Lung microvascular endothelial cell (primary cell): ENCODE data around the gene LRIG3. TPM values are rescaled to one million over a fixed set of nuclear protein-coding genes. Genes with fewer than 3 reads are reported as not detected.
"Not testable (repeated sequence)": the region's sequence is repeated elsewhere in the genome, so short reads cannot be mapped to it uniquely, and the experiment has no call there.

Experiments used
- DNase-seq, 2 donors: peaks; one replicate each; pipeline versions ENCODE4 v3.0.0 to v3.0.0-alpha.2; 2010; ENCODE audit warnings: low read depth in 2 of 2
- total RNA-seq: library from RNA; depleted of rRNA; stranded (reverse); fragments of >200 nt; gene quantifications from 2 replicates; pipeline ENCODE4 v1.2.1, GENCODE V29; 2014

LRIG3 gene
- total RNA-seq, 1 donor from 2014 or later = 36.9 TPM

DNA sequence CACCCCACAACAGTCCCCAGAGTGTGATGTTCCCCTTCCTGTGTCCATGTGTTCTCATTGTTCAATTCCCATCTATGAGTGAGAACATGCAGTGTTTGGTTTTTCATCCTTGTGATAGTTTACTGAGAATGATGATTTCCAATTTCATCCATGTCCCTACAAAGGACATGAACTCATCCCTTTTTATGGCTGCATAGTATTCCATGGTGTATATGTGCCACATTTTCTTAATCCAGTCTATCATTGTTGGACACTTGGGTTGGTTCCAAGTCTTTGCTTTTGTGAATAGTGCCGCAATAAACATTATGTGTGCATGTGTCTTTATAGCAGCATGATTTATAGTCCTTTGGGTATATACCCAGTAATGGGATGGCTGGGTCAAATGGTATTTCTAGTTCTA lies 17.6 kb downstream of the LRIG3 start:
- DNase-seq = not testable (repeated sequence)

DNA sequence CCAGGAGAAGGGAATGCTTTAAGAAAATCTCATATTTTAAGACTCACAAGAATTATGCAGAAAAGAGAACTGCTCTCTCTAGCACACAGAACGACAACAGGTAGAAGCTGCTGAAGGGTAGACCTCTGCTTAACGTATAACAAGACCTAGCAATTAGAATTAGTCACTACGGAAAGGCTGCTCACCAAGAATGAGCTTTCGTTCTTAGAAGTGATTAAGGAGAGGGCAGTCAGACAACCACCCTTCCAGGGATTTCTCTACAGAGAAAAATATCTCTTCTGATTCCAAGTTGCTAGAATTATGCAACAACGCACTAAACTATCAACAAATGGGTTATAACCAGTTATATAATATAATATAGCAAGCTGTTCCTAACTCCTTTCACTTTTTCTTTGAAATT lies 18.6 kb downstream of the LRIG3 start:
- peak in 1 of 2 donors; percentile 52 for DNase-seq

DNA sequence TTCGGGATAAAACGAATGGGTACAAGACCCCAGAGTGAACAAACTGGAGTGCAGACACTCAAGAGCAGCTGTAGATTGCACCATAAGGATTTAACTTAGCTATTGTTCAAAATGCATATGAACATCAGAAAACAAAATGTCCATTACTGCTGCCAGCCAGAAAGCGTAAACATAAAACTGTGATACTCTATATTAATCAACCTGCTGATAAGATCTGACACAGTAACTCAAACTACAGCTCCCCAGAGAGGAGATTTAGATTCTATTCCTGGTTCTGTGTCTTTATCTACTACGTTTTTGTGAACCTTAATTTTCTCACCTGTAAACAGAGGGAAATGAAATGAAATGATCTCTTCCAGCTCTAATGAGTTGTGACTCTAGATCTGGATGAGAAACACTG lies 22.3 kb downstream of the LRIG3 start:
- DNase-seq = no peak

DNA sequence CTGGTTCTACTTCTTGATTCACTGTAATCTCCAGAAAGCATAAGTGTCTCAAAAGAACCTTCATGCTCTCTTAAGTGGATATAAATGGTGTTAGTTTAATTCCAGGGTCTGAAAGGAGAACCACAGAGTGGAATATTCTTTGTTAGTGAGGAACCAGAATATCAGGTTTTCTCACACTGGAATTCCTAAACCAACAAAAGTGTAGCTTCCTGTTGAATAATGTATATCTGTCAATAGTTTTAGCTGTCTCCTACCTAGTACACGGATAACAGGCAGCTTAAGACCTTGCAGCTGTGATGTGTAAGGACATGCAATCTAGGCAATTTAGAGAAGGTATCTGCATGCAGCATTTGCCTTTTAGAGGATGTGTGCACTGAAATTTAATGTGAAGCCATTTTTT lies 24.0 kb downstream of the LRIG3 start:
- DNase-seq = no peak

DNA sequence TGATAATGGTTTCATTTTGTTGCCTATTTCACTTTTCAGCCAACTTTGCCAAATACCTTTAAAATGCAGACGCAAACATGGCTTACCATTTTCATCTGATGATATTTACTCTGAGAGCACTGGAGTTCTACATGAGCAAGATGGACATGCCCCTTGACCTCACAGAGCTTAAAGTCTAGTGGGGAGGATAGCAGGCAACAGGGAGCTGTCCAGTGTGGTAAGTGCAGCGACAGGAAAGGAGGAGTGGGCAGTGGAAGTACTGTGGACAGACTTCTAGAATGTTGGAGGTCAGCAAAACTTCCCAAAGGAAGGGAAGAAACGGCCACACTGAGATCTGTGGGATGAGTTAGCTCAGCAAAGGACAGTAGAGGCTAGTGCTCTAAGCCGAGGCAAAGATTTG lies 25.3 kb downstream of the LRIG3 start:
- DNase-seq = no peak

DNA sequence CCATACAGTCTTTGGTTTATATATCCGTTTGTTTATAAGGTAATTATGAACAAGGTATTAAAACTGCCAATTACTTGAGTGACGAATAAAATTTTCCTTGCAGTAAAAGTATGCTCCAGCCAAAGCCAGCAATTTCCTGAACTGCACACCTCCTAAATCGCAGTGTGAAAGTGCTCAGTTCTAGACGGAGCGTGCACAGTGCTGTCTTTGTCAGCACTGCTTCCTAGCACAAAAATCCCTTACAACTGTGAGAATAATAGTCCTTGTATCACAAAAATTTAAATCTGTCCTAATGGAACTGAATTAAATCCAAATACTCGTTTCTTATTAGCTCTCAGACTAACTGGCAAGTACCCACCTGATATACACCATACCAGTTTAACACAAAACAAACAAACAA lies 26.3 kb downstream of the LRIG3 start:
- no peak for DNase-seq

DNA sequence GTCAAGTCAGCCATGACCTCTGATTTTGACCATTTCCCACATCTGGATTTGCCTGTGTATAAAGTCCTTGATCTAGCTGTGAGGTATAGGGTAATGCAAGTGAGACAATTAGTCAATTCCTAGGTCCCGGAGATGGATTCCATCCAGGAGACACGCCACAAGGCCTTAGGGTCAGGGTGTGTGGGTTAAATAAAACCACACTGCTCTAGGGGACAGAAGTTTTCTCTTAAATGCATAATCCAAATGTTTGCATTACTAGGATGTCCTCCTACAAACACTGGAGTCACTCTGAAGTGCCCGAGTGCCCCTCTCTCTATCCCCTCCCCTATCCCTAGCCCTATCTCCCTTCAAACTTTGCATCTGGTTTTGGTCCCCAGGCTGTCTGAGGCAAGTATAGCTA lies 26.8 kb downstream of the LRIG3 start:
- no peak for DNase-seq

DNA sequence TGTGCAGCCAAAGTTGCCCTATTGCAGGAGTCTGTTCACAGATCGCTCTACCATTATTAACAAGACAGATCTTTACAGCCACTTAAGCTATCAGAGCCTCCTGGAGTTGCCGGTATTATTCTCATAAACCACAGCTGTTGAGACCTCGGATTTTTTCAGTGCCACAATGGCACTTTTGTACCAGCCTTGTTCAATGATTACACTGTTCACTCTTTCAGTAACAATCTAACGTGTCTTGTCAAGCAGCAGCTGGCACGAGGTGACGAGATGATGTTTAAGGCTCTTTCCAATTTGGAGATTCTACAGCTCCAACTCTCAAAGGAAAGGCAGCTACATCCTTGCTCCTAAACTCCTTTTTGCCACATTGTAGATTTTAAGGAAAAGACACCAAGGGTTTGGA lies 30.7 kb downstream of the LRIG3 start:
- DNase-seq = no peak

DNA sequence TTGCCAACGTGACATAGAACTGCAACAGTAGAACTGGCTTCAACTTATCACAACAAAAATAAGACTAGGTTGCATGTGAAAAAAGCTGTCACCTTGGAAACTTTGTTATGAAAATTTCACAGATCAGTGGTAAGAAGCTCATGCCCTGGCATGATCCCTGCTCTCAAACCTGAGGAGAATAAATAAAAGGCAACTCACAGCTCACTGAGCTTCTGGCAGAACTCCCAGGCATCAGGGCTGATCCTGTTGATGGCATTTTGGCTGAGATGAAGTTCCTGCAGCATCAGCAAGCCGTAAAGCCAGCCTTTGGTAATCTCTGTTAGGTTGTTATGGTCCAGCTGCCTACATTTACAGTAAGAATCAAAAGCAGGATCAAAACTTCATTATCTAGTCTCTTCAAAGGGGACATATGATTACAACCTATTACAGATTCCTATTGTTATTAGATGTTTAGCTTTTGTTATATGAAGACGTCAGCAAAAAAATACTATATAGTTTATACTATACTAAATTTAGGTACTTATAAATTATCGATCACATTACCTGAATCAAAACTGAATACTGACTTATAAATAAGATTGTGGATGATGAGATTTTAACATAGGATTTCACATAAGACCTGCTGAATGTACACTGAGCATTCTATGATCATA lies 32.0 kb downstream of the LRIG3 start:
- peak in 1 of 2 donors; percentile 40 for DNase-seq

DNA sequence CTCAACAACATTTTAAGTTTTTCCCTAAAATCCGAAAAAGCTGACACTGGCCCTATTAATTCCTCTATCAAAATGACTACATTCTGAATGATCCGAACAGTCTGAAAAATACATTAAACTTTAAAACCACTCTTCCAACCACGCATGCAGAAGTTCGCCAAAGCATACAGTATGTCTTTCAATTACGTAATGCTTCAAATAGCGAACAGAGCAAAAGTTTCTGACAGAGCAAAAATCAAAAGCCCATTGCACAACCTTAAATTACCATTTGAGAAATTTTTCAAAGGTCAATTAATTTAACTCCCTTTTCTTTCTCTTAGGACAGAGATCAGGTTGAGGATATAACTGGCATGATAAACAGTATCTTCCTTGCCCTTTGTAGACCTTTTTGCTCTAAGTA lies 33.2 kb downstream of the LRIG3 start:
- no peak for DNase-seq

DNA sequence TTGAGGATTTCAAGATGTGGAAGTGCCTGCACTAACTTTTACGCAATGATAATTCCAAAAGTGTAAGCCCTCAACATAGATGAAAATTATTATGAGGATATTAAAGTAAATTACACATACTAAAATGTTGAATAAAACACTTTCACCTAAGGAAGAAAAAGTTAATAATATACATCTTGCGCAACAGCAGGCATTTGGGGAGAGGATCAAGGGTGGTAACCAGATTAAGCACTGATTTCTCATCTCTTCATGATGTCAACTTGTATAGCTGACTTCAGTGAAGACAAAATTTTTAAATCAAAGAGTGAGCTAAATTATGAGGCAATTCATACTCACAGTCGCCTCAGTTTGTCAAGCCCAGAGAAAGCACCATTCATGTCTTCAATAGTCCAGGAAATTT lies 33.8 kb downstream of the LRIG3 start:
- no peak for DNase-seq

DNA sequence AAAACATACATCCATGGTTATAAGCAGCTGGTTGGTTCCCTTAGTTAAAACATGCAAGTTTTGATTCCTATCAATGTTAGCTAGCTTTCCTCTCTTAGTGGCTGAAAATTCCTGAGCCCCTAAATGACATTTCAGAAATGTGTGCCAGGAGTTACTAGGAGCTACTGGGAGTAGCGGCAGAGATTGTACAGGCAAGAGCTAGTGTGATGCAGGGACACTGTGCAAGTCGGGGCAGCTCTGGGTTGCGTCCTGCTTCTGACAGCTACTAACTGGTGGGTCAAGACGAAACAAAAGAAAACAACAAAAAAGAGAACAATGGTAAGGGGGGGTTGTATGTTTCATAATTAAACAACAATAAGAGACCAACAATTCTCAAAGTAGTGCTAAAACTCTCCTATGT lies 35.4 kb downstream of the LRIG3 start:
- DNase-seq = no peak

DNA sequence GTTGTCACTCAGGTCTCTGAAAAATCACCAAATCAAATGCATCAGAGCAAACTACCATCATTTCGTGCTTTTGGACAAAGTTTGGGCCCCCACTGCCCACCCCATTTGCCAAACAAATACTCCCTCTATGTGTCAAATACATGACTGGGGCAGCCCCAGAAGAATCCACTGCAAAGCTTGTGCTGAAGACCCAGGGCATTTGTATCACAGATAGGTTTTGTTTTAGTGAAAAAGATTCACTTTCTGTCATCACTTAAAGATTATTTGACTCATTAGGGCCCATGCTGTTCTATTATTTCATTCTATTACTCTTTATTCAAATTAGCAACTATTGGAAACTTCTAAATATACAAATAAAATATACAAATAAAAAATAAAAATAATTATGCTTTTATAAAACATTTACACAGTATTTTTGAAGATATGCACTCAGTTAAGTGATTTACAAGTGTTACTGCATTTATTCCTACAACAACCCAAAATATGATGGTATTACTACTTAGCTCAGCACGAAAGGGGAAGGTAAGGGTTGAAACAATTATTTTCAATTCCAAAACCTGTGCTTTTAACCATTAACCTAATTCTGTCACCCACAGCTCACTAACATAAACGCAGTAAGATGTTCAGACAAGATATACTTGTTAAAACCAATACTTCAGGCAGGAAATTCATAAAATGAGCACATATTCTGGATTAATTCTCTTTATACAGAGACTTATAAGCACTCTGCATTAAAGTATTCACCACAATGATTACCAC lies 36.5 kb downstream of the LRIG3 start:
- no peak for DNase-seq

DNA sequence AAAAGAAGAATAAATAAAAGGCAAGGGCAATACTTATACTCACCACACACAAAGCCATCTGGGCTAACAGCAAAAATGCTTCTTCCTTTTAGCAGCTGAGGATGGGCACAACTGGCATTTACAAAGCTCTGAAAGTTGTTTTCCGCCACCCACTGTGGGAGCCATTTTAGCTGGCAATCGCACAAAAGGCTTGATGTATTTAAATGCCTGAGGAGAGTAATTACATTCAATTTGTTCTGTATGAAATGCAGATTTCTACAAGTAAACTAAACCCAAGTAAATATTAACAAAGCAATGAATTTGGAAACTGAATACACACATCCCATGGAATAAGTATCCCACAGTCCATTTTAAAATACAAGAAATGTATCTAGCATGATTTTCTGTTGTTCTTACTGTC lies 37.5 kb downstream of the LRIG3 start:
- no peak for DNase-seq

DNA sequence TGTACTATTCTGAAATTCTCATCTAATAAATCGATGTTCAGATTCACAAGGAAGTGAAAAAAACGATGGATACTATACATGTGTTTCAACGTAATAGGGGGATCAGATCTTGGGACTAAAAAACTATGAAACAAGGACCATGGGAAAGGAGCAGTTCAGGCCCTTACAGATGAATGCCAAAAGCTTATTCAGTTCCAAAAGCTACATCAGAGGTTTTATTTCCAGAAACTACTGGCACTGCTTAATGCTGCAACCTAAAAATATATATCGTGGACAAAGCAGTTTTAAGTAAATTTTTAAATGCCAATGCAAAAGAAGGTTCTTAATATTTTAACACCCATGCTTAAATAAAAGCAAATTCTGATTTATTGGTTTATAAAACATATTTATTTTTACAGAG lies 38.5 kb downstream of the LRIG3 start:
- no peak for DNase-seq

DNA sequence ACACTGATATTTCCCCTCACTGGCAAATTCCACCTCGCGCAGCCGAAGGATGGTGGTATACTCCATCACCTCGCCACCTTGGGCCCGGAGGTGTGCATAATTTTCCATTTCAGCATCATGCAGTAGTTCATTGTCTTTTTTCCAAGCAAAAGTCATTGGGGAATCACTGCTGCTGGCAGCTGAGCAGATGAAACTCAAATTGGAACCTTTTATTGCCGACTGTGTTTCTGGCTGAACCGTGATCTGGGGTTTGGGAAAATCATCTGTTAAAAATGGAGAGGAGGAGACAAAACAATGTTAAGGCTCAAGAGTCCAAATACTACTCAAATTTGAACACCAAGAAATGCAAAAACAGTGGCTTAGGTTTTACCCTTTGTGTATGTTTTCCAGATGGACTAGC lies 39.7 kb downstream of the LRIG3 start:
- no peak for DNase-seq

DNA sequence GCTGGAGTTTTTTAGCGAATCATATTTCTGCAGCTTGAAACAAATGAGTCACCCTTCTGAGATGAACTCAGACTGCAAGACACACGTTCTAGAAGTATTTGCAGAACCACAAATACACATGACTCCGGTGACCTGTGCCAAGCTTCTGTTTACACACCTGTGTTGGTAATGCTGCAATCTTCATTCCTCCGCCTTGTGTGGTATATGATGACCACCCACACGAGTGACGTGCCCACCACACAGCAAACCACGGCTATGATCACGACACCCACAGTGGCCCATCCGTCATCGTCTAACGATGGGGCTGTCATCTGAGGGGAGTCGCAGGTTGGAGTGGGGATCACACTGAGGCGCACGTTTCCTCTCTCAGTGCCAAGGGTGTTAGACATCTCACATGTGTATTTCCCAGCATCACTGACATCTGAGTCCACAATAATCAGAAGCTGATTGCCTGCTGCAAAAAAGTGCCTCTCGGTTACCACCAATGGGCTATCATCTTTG lies 43.0 kb downstream of the LRIG3 start:
- DNase-seq = peak in 1 of 2 donors; percentile 41

DNA sequence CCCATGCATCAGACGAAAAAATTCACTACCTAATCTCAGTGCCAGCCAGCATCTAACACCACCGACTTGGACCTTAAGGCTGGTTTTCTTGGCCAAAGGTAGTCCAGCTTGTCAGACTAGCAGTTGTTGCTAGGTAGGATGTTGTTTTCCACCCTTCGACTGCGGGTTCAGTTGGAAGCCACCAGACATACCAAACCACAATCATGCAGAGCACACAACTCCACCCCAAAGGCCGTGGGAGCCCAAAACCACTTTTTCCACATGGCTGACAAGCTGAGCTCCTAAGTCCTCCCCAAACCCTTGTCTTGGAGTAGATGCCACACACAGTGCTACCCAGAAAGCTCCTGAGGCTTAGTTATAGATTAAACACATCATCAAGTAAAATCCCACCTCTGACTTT lies 46.8 kb downstream of the LRIG3 start:
- DNase-seq = no peak

DNA sequence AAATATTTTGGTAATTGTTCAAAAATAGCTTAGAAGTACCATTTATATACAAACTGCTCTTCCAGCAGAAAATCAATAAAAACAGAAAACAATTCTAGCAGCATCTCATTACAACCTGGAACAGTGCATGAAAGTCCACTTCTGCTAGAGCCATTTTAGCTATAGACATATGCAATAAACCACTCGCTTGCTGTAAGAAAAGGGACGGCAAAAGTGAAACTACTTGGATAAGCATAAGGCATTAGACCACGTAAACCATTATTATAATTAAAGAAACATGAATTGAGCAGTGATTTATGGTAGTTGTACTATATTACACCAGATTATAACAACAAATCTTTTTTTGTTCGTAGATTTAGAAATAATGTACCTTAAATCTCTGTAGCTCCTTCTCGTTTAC lies 48.7 kb downstream of the LRIG3 start:
- DNase-seq = no peak

DNA sequence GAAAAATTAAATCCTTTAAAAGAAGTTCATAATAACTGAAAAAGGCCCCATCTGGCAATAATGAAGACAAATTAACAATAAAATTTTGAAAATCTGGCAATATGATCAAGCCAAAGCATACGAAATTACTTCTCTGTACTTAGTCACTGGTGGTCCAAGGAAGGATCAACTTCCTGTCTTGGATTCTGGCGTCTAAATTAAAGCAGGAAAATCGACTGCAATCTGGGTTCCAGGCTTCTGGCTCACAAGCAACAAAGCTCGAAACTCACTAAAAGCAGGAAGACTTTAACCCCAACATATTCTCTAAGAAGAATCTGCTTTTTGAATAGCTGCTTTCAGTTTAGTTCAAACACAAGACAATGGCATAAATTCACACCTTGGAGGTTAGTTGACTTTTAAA lies 49.7 kb downstream of the LRIG3 start:
- DNase-seq = no peak

DNA sequence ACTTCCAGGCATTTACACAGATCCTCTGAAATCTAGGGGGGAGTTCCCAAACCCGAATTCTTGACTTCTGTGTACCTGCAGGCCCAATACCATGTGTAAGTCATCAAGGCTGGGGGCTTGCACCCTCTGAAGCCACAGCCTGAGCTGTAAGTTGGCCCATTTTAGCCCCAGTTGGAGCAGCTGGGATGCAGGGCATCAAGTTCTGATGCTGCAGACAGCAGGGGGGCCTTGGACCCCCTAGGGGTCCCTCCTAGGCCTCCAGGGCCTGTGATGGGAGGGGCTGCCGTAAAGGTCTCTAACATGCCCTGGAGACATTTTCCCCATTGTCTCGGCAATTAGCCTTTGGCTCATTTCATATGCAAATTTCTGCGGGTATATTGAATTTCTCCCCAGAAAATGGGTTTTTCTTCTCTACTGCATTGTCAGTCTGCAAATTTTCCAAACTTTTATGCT lies 59.5 kb downstream of the LRIG3 start:
- no peak for DNase-seq

DNA sequence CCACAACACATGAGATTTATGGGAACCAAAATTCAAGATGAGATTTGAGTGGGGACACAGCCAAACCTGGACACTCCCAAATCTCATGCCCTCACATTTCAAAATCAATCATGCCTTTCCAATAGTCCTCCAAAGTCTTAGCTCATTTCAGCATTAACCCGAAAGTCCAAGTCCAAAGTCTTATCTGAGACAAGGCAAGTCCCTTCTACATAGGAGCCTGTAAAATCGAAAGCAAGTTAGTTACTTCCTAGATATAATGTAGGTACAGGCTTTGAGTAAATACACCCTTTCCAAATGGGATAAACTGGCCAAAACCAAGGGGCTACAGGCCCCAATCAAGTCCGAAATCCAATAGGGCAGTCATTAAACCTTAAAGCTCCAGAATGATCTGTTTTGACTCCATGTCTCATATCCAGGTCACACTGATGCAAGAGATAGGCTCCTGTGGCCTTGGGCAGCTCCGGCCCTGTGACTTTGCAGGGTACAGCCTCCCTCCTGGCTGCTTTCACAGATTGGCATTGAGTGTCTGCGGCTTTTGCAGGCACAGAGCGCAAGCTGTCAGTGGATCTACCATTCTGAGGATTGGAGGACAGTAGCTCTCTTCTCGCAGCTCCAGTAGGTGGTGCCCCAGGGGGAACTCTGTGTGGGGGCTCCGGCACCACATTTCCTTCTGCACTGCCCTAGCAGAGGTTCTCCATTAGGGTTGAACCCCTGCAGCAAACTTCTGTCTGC lies 60.1 kb downstream of the LRIG3 start:
- no peak for DNase-seq
